PC-9 (cell line): ENCODE results near the gene NUTM1.

Experiments
- EZH2 ChIP-seq: fragments of 200-600 bp; sonication (generic); IDR thresholded peaks from 2 replicates; pipeline ENCODE4 v1.8.0; 2017; ENCODE audit warnings: antibody characterized with exemption, low read depth
- TF ChIP-seq, protein P1 (sequence below): fragments of 200-600 bp; sonication (generic); conservative IDR thresholded peaks from 2 replicates; pipeline ENCODE4 v1.6.1; 2017; ENCODE audit warnings: mixed run types, antibody characterized with exemption, mild to moderate bottlenecking, moderate library complexity

DNA sequence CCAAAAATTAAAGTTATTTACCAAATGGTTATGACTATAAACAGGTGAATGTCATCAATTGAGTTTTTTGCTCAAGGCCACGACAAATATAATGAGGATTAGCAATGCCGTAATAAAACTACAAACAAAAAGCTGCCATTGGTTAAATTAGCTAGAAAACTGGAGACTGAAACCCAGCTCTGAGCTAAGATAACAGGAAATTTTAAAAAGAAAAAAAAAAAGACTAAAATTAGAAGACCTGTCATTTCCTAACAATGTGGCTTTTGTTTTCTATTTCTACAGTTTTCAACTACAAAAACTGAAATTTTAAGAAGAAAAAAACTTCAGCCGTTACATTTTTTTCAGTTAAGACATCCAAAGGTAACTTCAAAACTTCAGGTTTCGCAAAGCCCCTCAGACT, 15.2 kb upstream of the NUTM1 start:
- no peak for TF ChIP-seq EZH2
- TF ChIP-seq, protein P1, sequence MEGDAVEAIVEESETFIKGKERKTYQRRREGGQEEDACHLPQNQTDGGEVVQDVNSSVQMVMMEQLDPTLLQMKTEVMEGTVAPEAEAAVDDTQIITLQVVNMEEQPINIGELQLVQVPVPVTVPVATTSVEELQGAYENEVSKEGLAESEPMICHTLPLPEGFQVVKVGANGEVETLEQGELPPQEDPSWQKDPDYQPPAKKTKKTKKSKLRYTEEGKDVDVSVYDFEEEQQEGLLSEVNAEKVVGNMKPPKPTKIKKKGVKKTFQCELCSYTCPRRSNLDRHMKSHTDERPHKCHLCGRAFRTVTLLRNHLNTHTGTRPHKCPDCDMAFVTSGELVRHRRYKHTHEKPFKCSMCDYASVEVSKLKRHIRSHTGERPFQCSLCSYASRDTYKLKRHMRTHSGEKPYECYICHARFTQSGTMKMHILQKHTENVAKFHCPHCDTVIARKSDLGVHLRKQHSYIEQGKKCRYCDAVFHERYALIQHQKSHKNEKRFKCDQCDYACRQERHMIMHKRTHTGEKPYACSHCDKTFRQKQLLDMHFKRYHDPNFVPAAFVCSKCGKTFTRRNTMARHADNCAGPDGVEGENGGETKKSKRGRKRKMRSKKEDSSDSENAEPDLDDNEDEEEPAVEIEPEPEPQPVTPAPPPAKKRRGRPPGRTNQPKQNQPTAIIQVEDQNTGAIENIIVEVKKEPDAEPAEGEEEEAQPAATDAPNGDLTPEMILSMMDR = no peak
